ENCODE results near the gene GBF1.
"Not testable (repeated sequence)": the region's sequence is repeated elsewhere in the genome, so short reads cannot be mapped to it uniquely, and the experiment has no call there.

Gene GBF1

DNA sequence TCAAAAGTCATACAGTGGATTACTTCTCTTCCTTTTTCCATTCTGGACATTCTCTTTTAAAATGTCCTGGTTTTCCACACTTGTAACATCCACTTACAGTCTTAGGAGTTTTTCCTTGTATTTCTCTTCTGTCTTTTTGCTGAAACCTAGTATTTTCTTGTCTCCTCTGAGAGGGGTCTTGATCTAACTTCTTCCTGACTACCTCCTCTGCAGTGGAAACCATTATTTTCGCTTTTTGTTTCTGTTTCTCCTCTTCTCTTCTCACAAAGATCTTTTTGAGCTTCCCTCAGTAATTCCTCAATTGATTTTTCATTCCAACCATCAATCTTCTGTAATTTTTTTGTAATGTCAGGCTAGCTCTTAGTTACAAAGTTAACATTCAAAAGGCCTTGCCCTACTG is 42.9 kb upstream of the GBF1 start:
- in situ Hi-C loops (cut with HindIII; ENCODE audit: low pct_ligation_motif_present, low sequenced_read_pairs) = no loop called here
- DNase-seq = no peak
- Histone ChIP-seq H3K4me3 (ENCODE audit: low read depth, low read length) (no peak overlapping the region), H3K36me3 (replicated peaks) (no peaks in the 10 kb centered on the region), H3K27me3 (replicated peaks) (no peaks in the 10 kb centered on the region), H3K27ac (no peak overlapping the region)
- TF ChIP-seq, protein P1, sequence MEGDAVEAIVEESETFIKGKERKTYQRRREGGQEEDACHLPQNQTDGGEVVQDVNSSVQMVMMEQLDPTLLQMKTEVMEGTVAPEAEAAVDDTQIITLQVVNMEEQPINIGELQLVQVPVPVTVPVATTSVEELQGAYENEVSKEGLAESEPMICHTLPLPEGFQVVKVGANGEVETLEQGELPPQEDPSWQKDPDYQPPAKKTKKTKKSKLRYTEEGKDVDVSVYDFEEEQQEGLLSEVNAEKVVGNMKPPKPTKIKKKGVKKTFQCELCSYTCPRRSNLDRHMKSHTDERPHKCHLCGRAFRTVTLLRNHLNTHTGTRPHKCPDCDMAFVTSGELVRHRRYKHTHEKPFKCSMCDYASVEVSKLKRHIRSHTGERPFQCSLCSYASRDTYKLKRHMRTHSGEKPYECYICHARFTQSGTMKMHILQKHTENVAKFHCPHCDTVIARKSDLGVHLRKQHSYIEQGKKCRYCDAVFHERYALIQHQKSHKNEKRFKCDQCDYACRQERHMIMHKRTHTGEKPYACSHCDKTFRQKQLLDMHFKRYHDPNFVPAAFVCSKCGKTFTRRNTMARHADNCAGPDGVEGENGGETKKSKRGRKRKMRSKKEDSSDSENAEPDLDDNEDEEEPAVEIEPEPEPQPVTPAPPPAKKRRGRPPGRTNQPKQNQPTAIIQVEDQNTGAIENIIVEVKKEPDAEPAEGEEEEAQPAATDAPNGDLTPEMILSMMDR (IDR thresholded peaks at IDR 0.05; ENCODE audit: low read depth, low read length, missing control alignments) = no peak

DNA sequence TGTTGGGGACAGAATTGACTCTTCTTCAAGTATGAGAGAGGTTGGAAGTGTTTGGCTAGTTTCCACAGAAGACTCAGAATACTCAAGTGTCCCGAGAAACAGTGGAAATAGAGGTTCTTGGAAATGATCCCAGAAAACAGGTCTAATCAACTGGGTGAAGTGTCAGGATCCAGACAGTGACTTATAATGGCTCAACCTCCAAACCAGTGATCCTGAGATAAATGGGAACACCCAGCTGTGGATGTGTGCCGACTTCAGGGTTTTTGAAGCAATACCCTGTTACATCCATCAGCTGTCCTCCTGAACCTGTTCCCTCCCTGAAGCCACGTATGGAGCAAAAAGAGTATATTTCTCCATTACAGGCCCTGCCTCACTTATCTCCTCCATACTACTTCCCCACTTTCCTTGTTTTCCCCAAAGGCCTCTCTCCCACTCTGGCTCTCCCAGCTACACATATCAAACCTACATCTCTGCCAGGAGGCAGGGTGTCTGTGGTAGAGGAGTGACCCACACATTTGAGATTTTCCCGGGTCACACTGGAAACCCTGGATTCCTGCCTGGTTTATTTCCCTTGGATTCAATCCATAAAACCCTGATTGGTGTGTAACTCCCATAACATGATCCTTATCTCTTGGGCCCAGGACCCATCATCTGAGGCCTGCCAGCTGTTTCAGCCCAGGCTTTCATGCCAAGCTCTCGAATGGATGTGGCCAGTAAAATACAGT is 36.9 kb upstream of the GBF1 start:
- TF ChIP-seq, protein P1 (IDR thresholded peaks at IDR 0.05; ENCODE audit: low read depth, low read length, missing control alignments) = no peak
- Histone ChIP-seq H3K27me3 (replicated peaks) (no peaks in the 10 kb centered on the region), H3K27ac (no peak overlapping the region), H3K36me3 (replicated peaks) (no peaks in the 10 kb centered on the region), H3K4me3 (ENCODE audit: low read depth, low read length) (no peak overlapping the region)
- in situ Hi-C loops (cut with HindIII; ENCODE audit: low pct_ligation_motif_present, low sequenced_read_pairs) = no loop called here
- no peak for DNase-seq

DNA sequence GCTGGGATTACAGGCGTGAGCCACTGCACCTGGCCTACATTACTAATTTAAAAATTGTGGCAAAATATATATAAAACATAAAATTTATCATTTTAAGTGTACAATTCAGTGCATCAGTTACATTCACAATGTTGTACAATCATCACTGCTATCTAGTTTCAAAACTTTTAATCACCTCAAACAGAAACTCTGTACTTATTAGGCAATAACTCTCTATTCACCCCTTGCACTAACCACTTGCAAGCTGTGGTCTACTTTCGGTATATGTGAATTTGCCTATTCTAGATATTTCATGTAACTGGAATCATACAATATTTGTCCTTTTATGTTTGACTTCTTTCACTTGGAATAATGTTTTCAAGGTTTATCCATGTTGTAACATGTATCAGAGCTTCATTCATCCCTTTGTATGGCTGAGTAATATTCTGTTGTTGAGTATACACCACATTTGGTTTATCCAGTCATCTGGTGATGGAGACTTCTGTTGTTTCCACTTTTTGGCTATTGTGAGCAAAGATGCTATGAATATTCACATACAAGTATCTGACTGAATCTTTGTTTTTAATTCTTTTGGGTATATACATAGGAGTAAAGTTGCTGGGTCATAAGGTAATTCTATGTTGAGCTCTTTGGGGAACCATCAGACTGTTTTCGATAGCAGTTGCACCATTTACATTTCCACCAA is 33.6 kb upstream of the GBF1 start:
- Histone ChIP-seq H3K27ac (no peak overlapping the region), H3K36me3 (replicated peaks) (no peaks in the 10 kb centered on the region), H3K4me3 (ENCODE audit: low read depth, low read length) (no peak overlapping the region), H3K27me3 (replicated peaks) (no peaks in the 10 kb centered on the region)
- no peak for DNase-seq
- TF ChIP-seq, protein P1 (IDR thresholded peaks at IDR 0.05; ENCODE audit: low read depth, low read length, missing control alignments) = no peak
- in situ Hi-C loops (cut with HindIII; ENCODE audit: low pct_ligation_motif_present, low sequenced_read_pairs) = no loop called here

DNA sequence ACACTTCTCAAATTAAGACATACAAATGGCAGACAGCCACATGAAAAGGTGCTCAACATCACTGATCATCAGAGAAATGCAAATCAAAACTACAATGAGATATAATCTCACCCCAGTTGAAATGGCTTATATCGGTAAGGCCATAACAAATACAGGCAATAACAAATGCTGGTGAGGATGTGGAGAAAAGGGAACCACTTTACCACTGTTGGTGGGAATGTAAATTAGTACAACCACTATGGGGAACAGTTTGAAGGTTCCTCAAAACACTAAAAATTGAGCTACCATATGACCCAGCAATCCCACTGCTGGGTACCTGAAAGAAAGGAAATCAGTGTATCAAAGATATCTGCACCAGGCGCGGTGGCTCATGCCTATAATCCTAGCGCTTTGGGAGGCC is 31.7 kb upstream of the GBF1 start:
- in situ Hi-C loops (cut with HindIII; ENCODE audit: low pct_ligation_motif_present, low sequenced_read_pairs); H3K27me3 ChIP-seq (replicated peaks): not testable (repeated sequence)

DNA sequence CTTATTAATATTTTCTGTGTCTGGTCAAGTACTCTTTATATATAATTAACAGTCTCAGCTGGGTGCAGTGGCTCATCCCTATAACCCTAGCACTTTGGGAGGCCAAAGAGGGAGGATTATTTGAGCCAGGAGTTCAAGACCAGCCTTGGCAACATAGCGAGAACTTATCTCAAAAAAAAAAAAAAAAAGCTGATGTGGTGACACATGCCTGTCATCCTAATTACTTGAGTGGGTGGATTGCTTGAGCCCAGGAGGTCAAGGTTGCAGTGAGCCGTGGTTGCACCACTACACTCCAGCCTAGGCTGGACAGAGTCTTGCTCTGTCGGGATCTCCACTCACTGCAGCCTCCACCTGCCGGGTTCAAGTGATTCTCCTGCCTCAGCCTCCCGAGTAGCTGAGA is 26.0 kb upstream of the GBF1 start:
- Histone ChIP-seq H3K27ac (no peak overlapping the region), H3K4me3 (ENCODE audit: low read depth, low read length) (no peak overlapping the region), H3K36me3 (replicated peaks) (no peaks in the 10 kb centered on the region), H3K27me3 (replicated peaks) (no peaks in the 10 kb centered on the region)
- no peak for DNase-seq
- TF ChIP-seq, protein P1 (IDR thresholded peaks at IDR 0.05; ENCODE audit: low read depth, low read length, missing control alignments) = no peak
- in situ Hi-C loops (cut with HindIII; ENCODE audit: low pct_ligation_motif_present, low sequenced_read_pairs) = no loop called here

More for the DNA sequence above, 31.7 kb upstream of the GBF1 start:
- DNase-seq; H3K4me3 ChIP-seq (ENCODE audit: low read depth, low read length); H3K27ac ChIP-seq; H3K36me3 ChIP-seq (replicated peaks): not testable (repeated sequence)

DNA sequence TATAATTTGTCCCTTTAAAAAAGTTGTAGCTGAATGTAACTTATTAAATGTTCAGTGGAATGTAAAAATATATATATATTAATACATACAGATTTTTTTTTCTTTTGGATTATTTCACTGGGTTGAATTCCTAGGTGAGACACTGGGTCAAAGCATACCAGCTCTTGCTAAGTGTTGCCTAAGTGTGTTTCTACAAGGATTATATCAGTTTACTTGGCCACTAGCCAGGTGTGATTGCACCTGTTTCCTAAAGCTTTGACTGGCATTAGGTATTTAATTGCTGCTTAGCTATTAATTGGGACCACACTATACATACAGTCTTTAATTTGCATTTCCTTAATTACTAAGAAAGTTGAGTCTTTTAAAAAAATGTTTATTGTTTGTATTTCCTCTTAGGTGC is 24.7 kb upstream of the GBF1 start:
- no peak overlapping the region for H3K4me3 ChIP-seq (ENCODE audit: low read depth, low read length)
- no peaks in the 10 kb centered on the region for H3K36me3 ChIP-seq (replicated peaks)
- DNase-seq = no peak
- no peaks in the 10 kb centered on the region for H3K27me3 ChIP-seq (replicated peaks)
- in situ Hi-C loops (cut with HindIII; ENCODE audit: low pct_ligation_motif_present, low sequenced_read_pairs) = loop anchor here (10.0 kb wide), 2 partner anchors 46 to 144 kb away; no protein-coding TSS in a partner anchor
- TF ChIP-seq, protein P1 (IDR thresholded peaks at IDR 0.05; ENCODE audit: low read depth, low read length, missing control alignments) = no peak
- H3K27ac ChIP-seq = no peak overlapping the region
